Spleen (tissue), 13 donors: ENCODE data around the gene MIB2. TPM values are rescaled to one million over a fixed set of nuclear protein-coding genes. Genes with fewer than 3 reads are reported as not detected.
A peak's percentile ranks its signal among the peaks of the same experiment; 100 is the strongest.

Experiments
- DNase-seq: peaks from one replicate; pipeline ENCODE4 v3.0.0-alpha.2; 2020
- H3K27ac ChIP-seq, 8 donors: fragments of 200-600 bp; sonication (generic) in 7 of 8; 1 replicate in 4 of 8; 2 replicates in 4 of 8; pipeline versions ENCODE4 v1.5.0 to v1.8.0; 2016 to 2021; ENCODE audit warnings: inconsistent platforms in 4 of 8, mild to moderate bottlenecking in 4 of 8, moderate library complexity in 1 of 8
- H3K27me3 ChIP-seq, 7 donors: fragments of 200-600 bp; sonication (generic) in 6 of 7; replicated peaks in 1 of 7; 1 replicate in 4 of 7; 2 replicates in 3 of 7; pipeline versions ENCODE4 v1.5.0 to v1.8.0; 2016 to 2021; ENCODE audit warnings: inconsistent platforms in 3 of 7, mild to moderate bottlenecking in 1 of 7
- H3K36me3 ChIP-seq, 6 donors: fragments of 200-600 bp; sonication (generic) in 5 of 6; 1 replicate in 4 of 6; 2 replicates in 2 of 6; pipeline versions ENCODE4 v1.5.0 to v1.8.0; 2016 to 2021; ENCODE audit warnings: inconsistent platforms in 2 of 6
- H3K4me1 ChIP-seq, 6 donors: fragments of 200-600 bp; sonication (generic) in 5 of 6; 1 replicate in 3 of 6; 2 replicates in 3 of 6; pipeline versions ENCODE4 v1.5.0 to v1.8.0; 2016 to 2021; ENCODE audit warnings: inconsistent platforms in 3 of 6
- H3K4me3 ChIP-seq, 8 donors: fragments of 200-600 bp; sonication (generic) in 7 of 8; 1 replicate in 4 of 8; 2 replicates in 4 of 8; pipeline versions ENCODE4 v1.5.0 to v1.8.0; 2016 to 2021; ENCODE audit warnings: inconsistent platforms in 4 of 8, mild to moderate bottlenecking in 4 of 8, moderate library complexity in 2 of 8
- H3K9me3 ChIP-seq, 8 donors: fragments of 200-600 bp; sonication (generic) in 7 of 8; 1 replicate in 4 of 8; 2 replicates in 4 of 8; pipeline versions ENCODE4 v1.5.0 to v1.8.0; 2016 to 2021; ENCODE audit warnings: inconsistent platforms in 4 of 8
- CTCF ChIP-seq, 11 experiments: fragments of 200-600 bp in 7 of 11; fragments of 450-650 bp in 4 of 11; sonication (generic) in 4 of 11; IDR thresholded peaks in 8 of 11; conservative IDR thresholded peaks in 3 of 11; 1 replicate in 7 of 11; 2 replicates in 4 of 11; pipeline versions ENCODE4 v1.4.0 to v1.8.0; 2016 to 2021; ENCODE audit warnings: antibody characterized with exemption in 11 of 11, inconsistent platforms in 4 of 11, mild to moderate bottlenecking in 1 of 11
- POLR2A ChIP-seq, 3 donors: fragments of 450-650 bp; IDR thresholded peaks; one replicate each; pipeline ENCODE4 v1.5.1; 2017; ENCODE audit warnings: antibody characterized with exemption in 3 of 3, mild to moderate bottlenecking in 1 of 3
- POLR2AphosphoS5 ChIP-seq, 3 donors: sonication (generic); formaldehyde crosslinking; IDR thresholded peaks; one replicate each; pipeline ENCODE4 v1.5.1; 2017; ENCODE audit warnings: antibody characterized with exemption in 3 of 3
- WGBS, 5 donors: extraction: QIAGEN DNeasy Blood & Tissue Kit in 3 of 5; methylation state at CpG; one replicate each; pipeline versions ENCODE4 v1.1.5 to v1.1.7; 2013 to 2018; 5-methylcytosine and 5-hydroxymethylcytosine counted together
- intact Hi-C: fragments of 100-400 bp; cut with DNase I; formaldehyde crosslinking; loops from one replicate; pipeline ENCODE4 v1.15.0; 2023; ENCODE audit warnings: low total_unique reads
- long read RNA-seq, 2 donors: transcript quantifications; one replicate each; lab custom pipeline, GENCODE V29; 2026
- polyA plus RNA-seq, 3 donors: library from polyadenylated mRNA; stranded (reverse); fragments of 200-250 nt; gene quantifications; one replicate each; pipeline ENCODE4 v1.2.1, GENCODE V29; 2013
- total RNA-seq, 7 donors: library from RNA; depleted of rRNA in 3 of 7; stranded (reverse); fragments of >200 nt in 3 of 7; fragmentation: NEBNext Ultra II Directional in 4 of 7; extraction: Animal tissue kit (Norgen Biotek cat#: 25700) in 4 of 7; gene quantifications; one replicate each; pipeline versions ENCODE4 v1.1.0 to v1.2.1, GENCODE V29; 2016 to 2021
- donor health status: healthy with polysubstance abuse.
- donor health status: DM: no; HTN: no; CAD: no; lungs with moderate emphysema.
- donor health status: DM: no; HTN: no; CAD: no.
- donor health status: Bipolar disorder and iron deficiency.
- donor health status: healthy.
- donor health status: DM: no; HTN: no; CAD: no.
- donor health status: DM: yes; HTN: yes; CAD: no.

The MIB2 gene
- 10 to 100 TPM; 46.2 to 76.5 (median 72.0) TPM for total RNA-seq
- polyA plus RNA-seq, result 100 to 1,000 TPM in 1 of 3 donors, 10 to 100 TPM in 2; 49.6 to 165 (median 74.1) TPM
- long read RNA-seq, donor 1, result 0 reads
- long read RNA-seq, donor 2, partial matches to known transcripts, result 0 of 2 reads
- long read RNA-seq, donor 2, other reads (novel, unspliced or antisense), result 0 of 2 reads

- peaks cover 0 to 22% (median 0%) of the 10 kb centered on the region in 6 donors for H3K36me3 ChIP-seq
- no peaks in the 10 kb centered on the region for H3K9me3 ChIP-seq
- peak within 1 kb of the TSS; percentile 73 to 98 (median 83) for H3K4me3 ChIP-seq
- H3K27ac ChIP-seq, result peak within 1 kb of the TSS; percentile 98 to 100 (median 100)
- intact Hi-C loops, result no loop called here
- H3K4me1 ChIP-seq, result peaks cover 16 to 70% (median 40%) of the 10 kb centered on the region in 6 donors
- peak; percentile 13 to 54 (median 32) for TF ChIP-seq POLR2A (IDR thresholded peaks at IDR 0.05)
- TF ChIP-seq CTCF (IDR thresholded peaks at IDR 0.05 in 8 of 11, conservative IDR thresholded peaks at IDR 0.05 in 3 of 11), result peak in 1 of 11 experiments; percentile 19
- peak; percentile 91 to 94 (median 93) for TF ChIP-seq POLR2AphosphoS5 (IDR thresholded peaks at IDR 0.05)
- DNase-seq, result peak; percentile 99
- H3K27me3 ChIP-seq, result no peaks in the 10 kb centered on the region
- WGBS, 5 donors, result 0 to 1% (median 0%) methylated on average over 36 to 107 of the region's 107 CpGs
Observed at GRCh38 chr1:1615256-1616044, at the start of gene MIB2. Gene MIB2 (plus strand): TSS chr1:1615500. CDS start chr1:1623453, 7,953 bp downstream.

- Histone ChIP-seq H3K4me3 (no peak overlapping the region), H3K36me3 (peaks cover 0 to 98% (median 43%) of the 10 kb centered on the region in 6 donors), H3K4me1 (peaks cover 24 to 97% (median 72%) of the 10 kb centered on the region in 6 donors), H3K9me3 (no peaks in the 10 kb centered on the region), H3K27ac (peak overlapping the region in 1 of 8 donors; percentile 24), H3K27me3 (no peaks in the 10 kb centered on the region)
- 85 to 91% (median 86%) methylated on average over 27 to 31 of the region's 31 CpGs for WGBS, 5 donors
- DNase-seq, result no peak
- TF ChIP-seq POLR2AphosphoS5 (IDR thresholded peaks at IDR 0.05) (peak in 1 of 3 donors; percentile 3), POLR2A (IDR thresholded peaks at IDR 0.05) (no peak)
- intact Hi-C loops, result no loop called here
Observed at GRCh38 chr1:1567152-1567875, 48.0 kb upstream of the MIB2 start.

GRCh38 chr1:1567891-1568291, 47.4 kb upstream of the MIB2 start:
- Histone ChIP-seq H3K27ac (no peak overlapping the region), H3K4me1 (peaks cover 29 to 97% (median 78%) of the 10 kb centered on the region in 6 donors), H3K9me3 (no peaks in the 10 kb centered on the region), H3K36me3 (peaks cover 0 to 98% (median 37%) of the 10 kb centered on the region in 6 donors), H3K4me3 (no peak overlapping the region), H3K27me3 (no peaks in the 10 kb centered on the region)
- no peak for DNase-seq
- 73 to 86% (median 78%) methylated on average over 10 of the region's 10 CpGs for WGBS, 5 donors
- TF ChIP-seq POLR2A (IDR thresholded peaks at IDR 0.05) (no peak), POLR2AphosphoS5 (IDR thresholded peaks at IDR 0.05) (no peak), CTCF (IDR thresholded peaks at IDR 0.05 in 8 of 11, conservative IDR thresholded peaks at IDR 0.05 in 3 of 11) (no peak)
- intact Hi-C loops, result no loop called here

GRCh38 chr1:1569341-1569740, 46.0 kb upstream of the MIB2 start:
- no peak for DNase-seq
- TF ChIP-seq POLR2AphosphoS5 (IDR thresholded peaks at IDR 0.05), result no peak
- TF ChIP-seq CTCF (IDR thresholded peaks at IDR 0.05 in 8 of 11, conservative IDR thresholded peaks at IDR 0.05 in 3 of 11), result no peak
- no peak for TF ChIP-seq POLR2A (IDR thresholded peaks at IDR 0.05)
- intact Hi-C loops, result no loop called here
- no peaks in the 10 kb centered on the region for H3K9me3 ChIP-seq
- H3K36me3 ChIP-seq, result peaks cover 0 to 86% (median 23%) of the 10 kb centered on the region in 6 donors
- H3K27ac ChIP-seq, result no peak overlapping the region
- WGBS, 5 donors, result 81 to 88% (median 83%) methylated on average over 7 of the region's 7 CpGs
- H3K4me3 ChIP-seq, result no peak overlapping the region
- H3K27me3 ChIP-seq, result no peaks in the 10 kb centered on the region
- H3K4me1 ChIP-seq, result peaks cover 37 to 97% (median 83%) of the 10 kb centered on the region in 6 donors
